ENCODE measurements around the gene CAMK2A. TPM values are rescaled to one million over a fixed set of nuclear protein-coding genes. Genes with fewer than 3 reads are reported as not detected.

CAMK2A gene
- total and polyA plus RNA-seq, 4 donors, result 0.31 to 2.7 (median 1.0) TPM

DNA sequence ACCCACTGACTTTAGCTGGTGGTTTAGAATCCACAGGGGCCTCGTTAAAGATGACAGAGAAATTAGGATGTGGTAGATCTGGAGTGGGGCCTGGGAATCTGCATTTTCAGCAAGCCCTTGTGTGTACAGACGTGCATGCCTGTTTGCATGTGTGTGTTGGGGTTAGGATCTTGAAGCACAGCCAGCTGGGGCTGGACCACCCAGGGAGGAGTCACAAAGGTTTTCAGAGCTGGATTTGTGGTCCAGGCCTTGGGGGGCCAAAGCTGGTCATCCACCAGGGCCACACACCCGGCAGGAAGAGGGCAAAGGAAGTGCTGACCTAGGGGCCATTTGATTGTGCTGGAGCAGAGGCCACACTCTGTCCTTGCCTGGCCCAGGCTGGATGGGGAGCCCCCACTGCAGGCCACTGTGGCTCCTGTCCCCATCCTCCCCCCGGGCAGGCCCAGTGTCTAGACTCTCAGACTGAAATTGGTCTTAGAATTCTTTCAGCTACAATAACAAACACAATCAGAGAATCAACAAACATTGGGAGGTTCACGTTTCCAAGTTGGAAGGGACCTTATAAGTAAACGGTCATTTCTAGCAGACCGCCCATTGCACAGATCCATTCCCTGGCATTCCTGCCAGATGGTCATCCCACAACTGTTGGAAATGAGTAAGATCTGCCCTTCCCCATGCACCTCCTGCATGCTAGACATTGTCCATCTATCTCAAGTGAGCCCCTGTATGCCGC is 112.7 kb downstream of the CAMK2A start:
- no peak overlapping the region for H3K4me3 ChIP-seq
- no peak overlapping the region for H3K27ac ChIP-seq (ENCODE audit: low read depth in 1 of 2, low read length in 1 of 2)
- H3K9ac ChIP-seq (ENCODE audit: insufficient read depth in 1 of 2, low read length in 2 of 2), result no peak overlapping the region
- no peaks in the 10 kb centered on the region for H3K27me3 ChIP-seq (ENCODE audit: control insufficient read depth in 3 of 3, insufficient read depth in 3 of 3, low read length in 2 of 3)
- ATAC-seq (ENCODE audit: insufficient read depth, low FRiP score) (no peak), DNase-seq (peak; percentile 58 to 69 (median 61))
- TF ChIP-seq, protein P1, sequence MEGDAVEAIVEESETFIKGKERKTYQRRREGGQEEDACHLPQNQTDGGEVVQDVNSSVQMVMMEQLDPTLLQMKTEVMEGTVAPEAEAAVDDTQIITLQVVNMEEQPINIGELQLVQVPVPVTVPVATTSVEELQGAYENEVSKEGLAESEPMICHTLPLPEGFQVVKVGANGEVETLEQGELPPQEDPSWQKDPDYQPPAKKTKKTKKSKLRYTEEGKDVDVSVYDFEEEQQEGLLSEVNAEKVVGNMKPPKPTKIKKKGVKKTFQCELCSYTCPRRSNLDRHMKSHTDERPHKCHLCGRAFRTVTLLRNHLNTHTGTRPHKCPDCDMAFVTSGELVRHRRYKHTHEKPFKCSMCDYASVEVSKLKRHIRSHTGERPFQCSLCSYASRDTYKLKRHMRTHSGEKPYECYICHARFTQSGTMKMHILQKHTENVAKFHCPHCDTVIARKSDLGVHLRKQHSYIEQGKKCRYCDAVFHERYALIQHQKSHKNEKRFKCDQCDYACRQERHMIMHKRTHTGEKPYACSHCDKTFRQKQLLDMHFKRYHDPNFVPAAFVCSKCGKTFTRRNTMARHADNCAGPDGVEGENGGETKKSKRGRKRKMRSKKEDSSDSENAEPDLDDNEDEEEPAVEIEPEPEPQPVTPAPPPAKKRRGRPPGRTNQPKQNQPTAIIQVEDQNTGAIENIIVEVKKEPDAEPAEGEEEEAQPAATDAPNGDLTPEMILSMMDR (IDR thresholded peaks at IDR 0.05; ENCODE audit: control extremely low read depth, extremely low read depth), result no peak
- 70 to 82% methylated on average over 8 of the region's 8 CpGs for WGBS, 2 donors
- H3K36me3 ChIP-seq (ENCODE audit: control insufficient read depth in 4 of 4, insufficient read depth in 4 of 4, low read length in 4 of 4), result no peaks in the 10 kb centered on the region
- H3K9me3 ChIP-seq (ENCODE audit: control insufficient read depth in 4 of 4, insufficient read depth in 3 of 4, low read length in 3 of 4), result no peaks in the 10 kb centered on the region
- H3K4me1 ChIP-seq (ENCODE audit: control insufficient read depth in 5 of 5, insufficient read depth in 5 of 5, low read length in 5 of 5), result peaks cover 0 to 62% (median 14%) of the 10 kb centered on the region in 5 donors

DNA sequence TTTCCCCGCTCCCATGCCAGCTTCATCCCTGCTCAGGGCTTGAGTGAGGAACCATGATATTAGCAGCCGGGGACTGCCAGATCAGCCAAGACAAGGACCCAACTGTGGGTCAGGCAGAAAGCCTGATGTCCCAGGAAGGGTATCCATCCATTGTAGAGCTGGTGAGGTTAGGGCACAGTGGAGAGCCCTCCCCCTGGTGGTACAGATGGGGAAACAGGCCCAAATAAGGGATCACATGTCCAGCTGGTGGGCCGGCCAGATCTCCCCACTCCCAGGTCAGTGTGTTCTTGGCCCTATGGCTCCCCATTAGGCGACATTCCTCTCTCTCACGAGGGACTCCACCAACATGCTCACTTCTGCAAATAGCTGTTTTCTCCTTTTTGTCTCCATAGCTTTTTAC is 114.0 kb downstream of the CAMK2A start:
- DNase-seq (no peak), ATAC-seq (ENCODE audit: insufficient read depth, low FRiP score) (no peak)
- H3K27me3 ChIP-seq (ENCODE audit: control insufficient read depth in 3 of 3, insufficient read depth in 3 of 3, low read length in 2 of 3), result no peaks in the 10 kb centered on the region
- H3K36me3 ChIP-seq (ENCODE audit: control insufficient read depth in 4 of 4, insufficient read depth in 4 of 4, low read length in 4 of 4), result no peaks in the 10 kb centered on the region
- no peak overlapping the region for H3K4me3 ChIP-seq
- no peaks in the 10 kb centered on the region for H3K9me3 ChIP-seq (ENCODE audit: control insufficient read depth in 4 of 4, insufficient read depth in 3 of 4, low read length in 3 of 4)
- no peak overlapping the region for H3K9ac ChIP-seq (ENCODE audit: insufficient read depth in 1 of 2, low read length in 2 of 2)
- WGBS, 2 donors, result 74 to 80% methylated on average over 5 of the region's 5 CpGs
- H3K27ac ChIP-seq (ENCODE audit: low read depth in 1 of 2, low read length in 1 of 2), result no peak overlapping the region
- TF ChIP-seq, protein P1 (IDR thresholded peaks at IDR 0.05; ENCODE audit: control extremely low read depth, extremely low read depth), result no peak
- H3K4me1 ChIP-seq (ENCODE audit: control insufficient read depth in 5 of 5, insufficient read depth in 5 of 5, low read length in 5 of 5), result peaks cover 0 to 55% (median 17%) of the 10 kb centered on the region in 5 donors

DNA sequence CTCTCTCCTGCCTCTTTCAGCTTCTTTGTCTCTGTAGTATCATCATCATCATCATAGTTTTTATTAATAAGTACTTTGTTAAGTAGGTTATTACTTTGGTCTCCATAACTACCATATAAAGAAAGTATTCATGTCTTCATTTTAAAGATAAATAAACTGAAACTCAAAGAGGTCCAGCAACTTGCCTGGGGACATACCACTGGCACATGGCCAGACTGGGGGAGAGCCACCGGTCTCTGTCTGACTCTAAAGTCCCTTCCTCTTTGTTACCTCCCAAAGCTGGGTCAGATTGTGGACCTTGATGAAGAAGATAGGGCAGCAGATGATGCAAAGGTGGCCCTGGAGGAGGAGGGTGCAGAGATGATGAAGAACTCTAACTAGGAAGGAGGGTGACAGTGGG is 114.5 kb downstream of the CAMK2A start:
- Histone ChIP-seq H3K4me3 (no peak overlapping the region), H3K9ac (ENCODE audit: insufficient read depth in 1 of 2, low read length in 2 of 2) (no peak overlapping the region), H3K9me3 (ENCODE audit: control insufficient read depth in 4 of 4, insufficient read depth in 3 of 4, low read length in 3 of 4) (no peaks in the 10 kb centered on the region), H3K36me3 (ENCODE audit: control insufficient read depth in 4 of 4, insufficient read depth in 4 of 4, low read length in 4 of 4) (no peaks in the 10 kb centered on the region), H3K4me1 (ENCODE audit: control insufficient read depth in 5 of 5, insufficient read depth in 5 of 5, low read length in 5 of 5) (peaks cover 0 to 51% (median 13%) of the 10 kb centered on the region in 5 donors), H3K27ac (ENCODE audit: low read depth in 1 of 2, low read length in 1 of 2) (no peak overlapping the region), H3K27me3 (ENCODE audit: control insufficient read depth in 3 of 3, insufficient read depth in 3 of 3, low read length in 2 of 3) (no peaks in the 10 kb centered on the region)
- TF ChIP-seq, protein P1 (IDR thresholded peaks at IDR 0.05; ENCODE audit: control extremely low read depth, extremely low read depth), result no peak
- 49 to 69% methylated on average over 1 of the region's 1 CpG for WGBS, 2 donors
- no peak for ATAC-seq (ENCODE audit: insufficient read depth, low FRiP score)
- no peak for DNase-seq
